A549 (cell line): ENCODE measurements around the gene LONRF3. TPM values are rescaled to one million over a fixed set of nuclear protein-coding genes. Genes with fewer than 3 reads are reported as not detected.

Experiments used
- ATAC-seq, 2 experiments: fragments of 200-7000 bp in 1 of 2; fragments of >200 bp in 1 of 2; cut with Nextera tagmentation in 1 of 2; cut with Tn5 transposase in 1 of 2; 3 replicates each; pipeline versions ENCODE4 v1.8.0 to v1.9.1; 2018 to 2020; ENCODE audit warnings: mild to moderate bottlenecking in 1 of 2, moderate library complexity in 1 of 2
- CTCF ChIA-PET: fragments of 300-600 bp; sonication (Branson Sonifier 250); formaldehyde crosslinking; extraction: SDS; loops from one replicate; lab custom pipeline; 2021; ENCODE audit warnings: antibody characterized with exemption, inconsistent platforms; lab: Yijun Ruan, JAX
- POLR2A ChIA-PET: fragments of 350-600 bp; formaldehyde crosslinking; extraction: SDS; loops from one replicate; lab custom pipeline; 2021; ENCODE audit warnings: antibody characterized with exemption, inconsistent platforms; lab: Yijun Ruan, JAX
- DNase-seq, 2 experiments: peaks; one replicate each; pipeline versions ENCODE4 v3.0.0 to v3.0.0-alpha.2; 2011 to 2016; ENCODE audit warnings: low read depth in 1 of 2, low spot score in 1 of 2
- FAIRE-seq: peaks from 2 replicates; lab custom pipeline; 2011; peaks lifted over from hg19 to GRCh38; lab: Jason Lieb, UNC
- H3K27ac ChIP-seq, 2 experiments: fragments of >200 bp; sonication (Bioruptor Twin); formaldehyde crosslinking; 3 replicates each; pipeline ENCODE4 v1.5.1; 2016 to 2017
- H3K4me1 ChIP-seq: fragments of >200 bp; sonication (Bioruptor Twin); formaldehyde crosslinking; 3 replicates; pipeline ENCODE4 v1.6.1; 2016
- H3K4me2 ChIP-seq: fragments of >200 bp; sonication (Bioruptor Twin); formaldehyde crosslinking; 3 replicates; pipeline ENCODE4 v1.6.1; 2016
- H3K4me3 ChIP-seq: fragments of >200 bp; sonication (Bioruptor Twin); formaldehyde crosslinking; 3 replicates; pipeline ENCODE4 v1.5.1; 2016
- H3K9me3 ChIP-seq: fragments of >200 bp; sonication (Bioruptor Twin); formaldehyde crosslinking; 3 replicates; pipeline ENCODE4 v1.6.1; 2016
- CBX2 ChIP-seq: fragments of 200-600 bp; sonication (generic); IDR thresholded peaks from 2 replicates; pipeline ENCODE4 v1.6.1; 2016; ENCODE audit warnings: low read depth, mild to moderate bottlenecking, borderline replicate concordance
- EHF ChIP-seq: fragments of 250-450 bp; sonication (Bioruptor Pico); IDR thresholded peaks from 2 replicates; pipeline ENCODE4 v1.5.0; 2020; ENCODE audit warnings: mild to moderate bottlenecking
- EHMT2 ChIP-seq: fragments of 200-600 bp; sonication (generic); IDR thresholded peaks from 2 replicates; pipeline ENCODE4 v1.6.1; 2016; ENCODE audit warnings: antibody characterized with exemption, low read depth, mild to moderate bottlenecking, moderate library complexity
- EP300 ChIP-seq, 2 experiments: fragments of >200 bp; sonication (Bioruptor Twin); formaldehyde crosslinking; IDR thresholded peaks; 2 replicates in 1 of 2; 3 replicates in 1 of 2; pipeline ENCODE4 v1.6.1; 2016 to 2017
- ESRRA ChIP-seq: fragments of 150-350 bp; IDR thresholded peaks from 2 replicates; pipeline ENCODE4 v1.6.1; 2014; ENCODE audit warnings: mild to moderate bottlenecking, low read length, borderline replicate concordance
- FOSB ChIP-seq: fragments of 250-450 bp; sonication (Bioruptor Pico); IDR thresholded peaks from 2 replicates; pipeline ENCODE4 v1.5.0; 2020; ENCODE audit warnings: mild to moderate bottlenecking, moderate library complexity
- GATA3 ChIP-seq: IDR thresholded peaks from 2 replicates; pipeline ENCODE4 v1.6.1; 2012; ENCODE audit warnings: borderline replicate concordance
- HOXB13 ChIP-seq: fragments of 250-450 bp; sonication (Bioruptor Pico); IDR thresholded peaks from 2 replicates; pipeline ENCODE4 v1.5.0; 2020; ENCODE audit warnings: low read depth, mild to moderate bottlenecking, moderate library complexity
- JUN ChIP-seq, 2 experiments: fragments of >200 bp; sonication (Bioruptor Twin); formaldehyde crosslinking; IDR thresholded peaks; 2 replicates in 1 of 2; 3 replicates in 1 of 2; pipeline ENCODE4 v1.6.1; 2016 to 2017
- KDM5A ChIP-seq: fragments of 200-600 bp; sonication (generic); IDR thresholded peaks from 2 replicates; pipeline ENCODE4 v1.6.1; 2016; ENCODE audit warnings: antibody characterized with exemption, mild to moderate bottlenecking
- MAFK ChIP-seq: fragments of 450-650 bp; IDR thresholded peaks from 2 replicates; pipeline ENCODE4 v1.6.1; 2014; ENCODE audit not compliant: partially characterized antibody
- MAZ ChIP-seq: fragments of 150-350 bp; IDR thresholded peaks from 2 replicates; pipeline ENCODE4 v1.6.1; 2014; ENCODE audit warnings: antibody characterized with exemption, low read depth, low read length, borderline replicate concordance
- MYC ChIP-seq: IDR thresholded peaks from 2 replicates; pipeline ENCODE4 v1.6.1; 2012; ENCODE audit warnings: mild to moderate bottlenecking, inconsistent platforms, low read length, improper control_type of control experiment, borderline replicate concordance
- NFE2L2 ChIP-seq: fragments of 150-350 bp; conservative IDR thresholded peaks from 2 replicates; pipeline ENCODE4 v1.6.1; 2014; ENCODE audit warnings: low read length
- PBX3 ChIP-seq: IDR thresholded peaks from 2 replicates; pipeline ENCODE4 v1.6.1; 2012
- PHF8 ChIP-seq: fragments of 200-600 bp; sonication (generic); IDR thresholded peaks from 2 replicates; pipeline ENCODE4 v1.6.1; 2016; ENCODE audit warnings: low read depth, mild to moderate bottlenecking, antibody characterized with exemption, moderate library complexity, borderline replicate concordance
- POLR2A ChIP-seq: IDR thresholded peaks from 2 replicates; pipeline ENCODE4 v1.6.1; 2012; ENCODE audit warnings: mild to moderate bottlenecking, low read length
- RFX5 ChIP-seq: fragments of 450-650 bp; IDR thresholded peaks from 2 replicates; pipeline ENCODE4 v1.7.1; 2014; ENCODE audit warnings: antibody characterized with exemption, mild to moderate bottlenecking, moderate library complexity
- RNF2 ChIP-seq: fragments of 200-600 bp; sonication (generic); IDR thresholded peaks from 2 replicates; pipeline ENCODE4 v1.6.1; 2016; ENCODE audit warnings: low read depth, mild to moderate bottlenecking, antibody characterized with exemption, moderate library complexity, borderline replicate concordance
- SMC3 ChIP-seq: fragments of >200 bp; sonication (Bioruptor Twin); formaldehyde crosslinking; IDR thresholded peaks from 3 replicates; pipeline ENCODE4 v1.6.1; 2018; ENCODE audit warnings: inconsistent platforms
- TP53 ChIP-seq: fragments of 250-450 bp; sonication (Bioruptor Pico); IDR thresholded peaks from 2 replicates; pipeline ENCODE4 v1.5.0; 2021; ENCODE audit warnings: mild to moderate bottlenecking, moderate library complexity
- USF2 ChIP-seq: fragments of 450-650 bp; IDR thresholded peaks from 2 replicates; pipeline ENCODE4 v1.6.1; 2014; ENCODE audit warnings: antibody characterized with exemption
- ZNF302 ChIP-seq: fragments of 250-450 bp; sonication (Bioruptor Pico); IDR thresholded peaks from 2 replicates; pipeline ENCODE4 v1.9.0; 2021; ENCODE audit warnings: inconsistent platforms, mild to moderate bottlenecking, moderate library complexity
- ZSCAN20 ChIP-seq: fragments of 250-450 bp; sonication (Bioruptor Pico); IDR thresholded peaks from 2 replicates; pipeline ENCODE4 v1.8.0; 2022; ENCODE audit warnings: mild to moderate bottlenecking, moderate library complexity
- WGBS: methylation state at CpG from one replicate; pipeline ENCODE4 v1.1.6; 2017; ENCODE audit errors: missing lambda C conversion rate; 5-methylcytosine and 5-hydroxymethylcytosine counted together
- polyA plus RNA-seq, 4 experiments: library from polyadenylated mRNA; depleted of rRNA in 3 of 4; stranded (reverse); fragments of >200 nt; fragmentation: RNase III in 1 of 4; extraction: RNeasy Plus Mini Kit Qiagen cat#74134 plus additional on column Dnase treatment in 1 of 4; gene quantifications; 2 replicates in 3 of 4; 3 replicates in 1 of 4; pipeline ENCODE4 v1.2.3, GENCODE V29; 2011 to 2017
- TF ChIP-seq, protein P1 (sequence below): fragments of 200-600 bp; sonication (generic); IDR thresholded peaks from 2 replicates; pipeline ENCODE4 v1.6.1; 2016; ENCODE audit warnings: antibody characterized with exemption, mild to moderate bottlenecking, moderate library complexity
- TF ChIP-seq, protein P2 (sequence below): fragments of 150-350 bp; IDR thresholded peaks from 2 replicates; pipeline ENCODE4 v1.6.1; 2014; ENCODE audit warnings: low read depth, mild to moderate bottlenecking, low read length
- TF ChIP-seq, protein P3 (sequence below): fragments of >200 bp; sonication (Bioruptor Twin); formaldehyde crosslinking; IDR thresholded peaks from 3 replicates; pipeline ENCODE4 v1.6.1; 2016

Gene LONRF3
- polyA plus RNA-seq, 2 of the 4 experiments (the other 2 are of a cell fraction) = 2.5 to 7.7 TPM

DNA sequence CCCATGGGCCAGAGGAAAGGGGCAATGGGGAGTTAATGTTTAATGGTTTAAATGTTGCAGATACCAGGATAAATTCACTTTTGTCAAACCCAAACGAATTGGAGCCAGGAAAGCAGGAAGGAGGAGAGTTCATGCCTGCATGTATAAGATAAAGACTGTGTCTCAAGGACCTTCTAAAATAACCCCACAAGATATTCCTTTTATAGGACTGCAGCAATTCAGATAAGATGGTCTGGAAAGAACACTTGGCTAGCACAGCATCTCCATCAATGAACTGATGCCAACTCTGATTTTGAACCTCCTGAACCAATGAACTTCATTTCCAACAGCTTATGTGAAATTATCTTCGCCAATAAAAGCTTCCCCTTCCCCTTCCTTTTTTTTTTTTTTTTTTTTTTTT, 31.3 kb upstream of the LONRF3 start:
- DNase-seq = no peak
- ChIA-PET POLR2A (interaction anchor here (0.7 kb wide), 1 partner anchor 98 kb away, joined by 3 read pairs; no protein-coding TSS in a partner anchor), CTCF (interaction anchor here (0.9 kb wide), 1 partner anchor 41 kb away, joined by 3 read pairs; no protein-coding TSS in a partner anchor)
- Histone ChIP-seq H3K4me3 (no peak overlapping the region), H3K27ac (no peak overlapping the region), H3K4me2 (no peak overlapping the region), H3K4me1 (no peaks in the 10 kb centered on the region), H3K9me3 (no peaks in the 10 kb centered on the region)
- no peak for TF ChIP-seq RFX5
- TF ChIP-seq, protein P1, sequence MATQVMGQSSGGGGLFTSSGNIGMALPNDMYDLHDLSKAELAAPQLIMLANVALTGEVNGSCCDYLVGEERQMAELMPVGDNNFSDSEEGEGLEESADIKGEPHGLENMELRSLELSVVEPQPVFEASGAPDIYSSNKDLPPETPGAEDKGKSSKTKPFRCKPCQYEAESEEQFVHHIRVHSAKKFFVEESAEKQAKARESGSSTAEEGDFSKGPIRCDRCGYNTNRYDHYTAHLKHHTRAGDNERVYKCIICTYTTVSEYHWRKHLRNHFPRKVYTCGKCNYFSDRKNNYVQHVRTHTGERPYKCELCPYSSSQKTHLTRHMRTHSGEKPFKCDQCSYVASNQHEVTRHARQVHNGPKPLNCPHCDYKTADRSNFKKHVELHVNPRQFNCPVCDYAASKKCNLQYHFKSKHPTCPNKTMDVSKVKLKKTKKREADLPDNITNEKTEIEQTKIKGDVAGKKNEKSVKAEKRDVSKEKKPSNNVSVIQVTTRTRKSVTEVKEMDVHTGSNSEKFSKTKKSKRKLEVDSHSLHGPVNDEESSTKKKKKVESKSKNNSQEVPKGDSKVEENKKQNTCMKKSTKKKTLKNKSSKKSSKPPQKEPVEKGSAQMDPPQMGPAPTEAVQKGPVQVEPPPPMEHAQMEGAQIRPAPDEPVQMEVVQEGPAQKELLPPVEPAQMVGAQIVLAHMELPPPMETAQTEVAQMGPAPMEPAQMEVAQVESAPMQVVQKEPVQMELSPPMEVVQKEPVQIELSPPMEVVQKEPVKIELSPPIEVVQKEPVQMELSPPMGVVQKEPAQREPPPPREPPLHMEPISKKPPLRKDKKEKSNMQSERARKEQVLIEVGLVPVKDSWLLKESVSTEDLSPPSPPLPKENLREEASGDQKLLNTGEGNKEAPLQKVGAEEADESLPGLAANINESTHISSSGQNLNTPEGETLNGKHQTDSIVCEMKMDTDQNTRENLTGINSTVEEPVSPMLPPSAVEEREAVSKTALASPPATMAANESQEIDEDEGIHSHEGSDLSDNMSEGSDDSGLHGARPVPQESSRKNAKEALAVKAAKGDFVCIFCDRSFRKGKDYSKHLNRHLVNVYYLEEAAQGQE = no peak
- no peak for TF ChIP-seq USF2
- TF ChIP-seq MAZ = no peak
- TF ChIP-seq RNF2 = no peak
- WGBS = 40% methylated on average over 2 of the region's 2 CpGs
- no peak for FAIRE-seq
- no peak for ATAC-seq

DNA sequence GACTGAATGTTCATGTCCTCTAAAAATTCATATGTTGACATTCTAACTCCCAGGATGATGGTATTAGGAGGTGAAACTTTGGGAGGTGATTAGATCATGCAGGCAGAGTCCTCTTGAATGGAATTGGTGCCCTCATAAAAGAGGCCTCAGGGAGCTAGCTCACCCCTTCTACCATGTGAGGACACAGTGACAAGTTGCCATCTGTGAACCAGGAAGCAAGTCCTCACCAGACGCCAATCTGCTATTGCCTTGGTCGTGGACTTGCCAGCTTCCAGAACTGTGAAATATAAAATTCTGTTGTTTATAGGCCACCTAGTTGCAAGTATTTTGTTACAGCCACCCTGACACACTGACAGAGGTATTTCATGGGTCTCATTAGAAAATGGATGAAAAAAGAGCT, 28.5 kb upstream of the LONRF3 start:
- FAIRE-seq (no peak), ATAC-seq (no peak)
- CTCF ChIA-PET = no interaction called here
- no peaks in the 10 kb centered on the region for H3K4me1 ChIP-seq
- TF ChIP-seq, protein P2, sequence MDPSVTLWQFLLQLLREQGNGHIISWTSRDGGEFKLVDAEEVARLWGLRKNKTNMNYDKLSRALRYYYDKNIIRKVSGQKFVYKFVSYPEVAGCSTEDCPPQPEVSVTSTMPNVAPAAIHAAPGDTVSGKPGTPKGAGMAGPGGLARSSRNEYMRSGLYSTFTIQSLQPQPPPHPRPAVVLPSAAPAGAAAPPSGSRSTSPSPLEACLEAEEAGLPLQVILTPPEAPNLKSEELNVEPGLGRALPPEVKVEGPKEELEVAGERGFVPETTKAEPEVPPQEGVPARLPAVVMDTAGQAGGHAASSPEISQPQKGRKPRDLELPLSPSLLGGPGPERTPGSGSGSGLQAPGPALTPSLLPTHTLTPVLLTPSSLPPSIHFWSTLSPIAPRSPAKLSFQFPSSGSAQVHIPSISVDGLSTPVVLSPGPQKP = no peak
- TF ChIP-seq EHF (CRISPR knock-in tag) (no peak), MYC (no peak), TP53 (CRISPR knock-in tag) (no peak), HOXB13 (CRISPR knock-in tag) (no peak), RNF2 (no peak), USF2 (no peak), PHF8 (no peak)
- TF ChIP-seq, protein P3, sequence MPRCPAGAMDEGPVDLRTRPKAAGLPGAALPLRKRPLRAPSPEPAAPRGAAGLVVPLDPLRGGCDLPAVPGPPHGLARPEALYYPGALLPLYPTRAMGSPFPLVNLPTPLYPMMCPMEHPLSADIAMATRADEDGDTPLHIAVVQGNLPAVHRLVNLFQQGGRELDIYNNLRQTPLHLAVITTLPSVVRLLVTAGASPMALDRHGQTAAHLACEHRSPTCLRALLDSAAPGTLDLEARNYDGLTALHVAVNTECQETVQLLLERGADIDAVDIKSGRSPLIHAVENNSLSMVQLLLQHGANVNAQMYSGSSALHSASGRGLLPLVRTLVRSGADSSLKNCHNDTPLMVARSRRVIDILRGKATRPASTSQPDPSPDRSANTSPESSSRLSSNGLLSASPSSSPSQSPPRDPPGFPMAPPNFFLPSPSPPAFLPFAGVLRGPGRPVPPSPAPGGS = no peak
- TF ChIP-seq, all 56 proteins: peak for 0
- Histone ChIP-seq H3K27ac (no peak overlapping the region), H3K4me3 (no peak overlapping the region), H3K4me2 (no peak overlapping the region), H3K9me3 (no peaks in the 10 kb centered on the region)
- POLR2A ChIA-PET = no interaction called here
- 39% methylated on average over 2 of the region's 2 CpGs for WGBS
- DNase-seq = no peak

GRCh38 chrX:118948270-118948669, 26.1 kb upstream of the LONRF3 start:
- no peak for ATAC-seq
- Histone ChIP-seq H3K4me1 (no peaks in the 10 kb centered on the region), H3K27ac (no peak overlapping the region), H3K9me3 (no peaks in the 10 kb centered on the region), H3K4me2 (no peak overlapping the region), H3K4me3 (no peak overlapping the region)
- no peak for DNase-seq
- peak; percentile 82 for FAIRE-seq
- ChIA-PET CTCF (interaction anchor here (0.9 kb wide), 1 partner anchor 101 kb away, joined by 4 read pairs; no protein-coding TSS in a partner anchor), POLR2A (no interaction called here)
- WGBS = 92% methylated on average over 1 of the region's 1 CpG
- TF ChIP-seq ZNF302 (CRISPR knock-in tag) (no peak), POLR2A (no peak), JUN (IDR thresholded peaks at IDR 0.05) (no peak), PBX3 (no peak), ESRRA (no peak), EP300 (IDR thresholded peaks at IDR 0.05) (no peak), SMC3 (no peak), NFE2L2 (no peak), FOSB (CRISPR knock-in tag) (no peak), EHMT2 (no peak), MAFK (no peak), EHF (CRISPR knock-in tag) (no peak), KDM5A (no peak), CBX2 (no peak), GATA3 (no peak), ZSCAN20 (CRISPR knock-in tag) (no peak)
